ENCODE measurements around the gene CHST4.
"Not testable (repeated sequence)": the region's sequence is repeated elsewhere in the genome, so short reads cannot be mapped to it uniquely, and the experiment has no call there.

The CHST4 gene

GRCh38 chr16:71498031-71498430 is 28.2 kb upstream of the CHST4 start:
- Histone ChIP-seq H3K9ac (ENCODE audit: low read length) (no peak overlapping the region), H3K36me3 (ENCODE audit: control insufficient read depth, low read depth, low read length) (no peaks in the 10 kb centered on the region), H3K9me3 (ENCODE audit: control insufficient read depth, low read depth, low read length) (no peaks in the 10 kb centered on the region), H3K4me3 (ENCODE audit: low read length) (no peak overlapping the region), H3K27me3 (ENCODE audit: control insufficient read depth, insufficient read depth, low read length) (no peaks in the 10 kb centered on the region), H3K27ac (ENCODE audit: low read length) (no peak overlapping the region), H3K4me1 (ENCODE audit: control insufficient read depth, low read depth, low read length) (no peaks in the 10 kb centered on the region)

GRCh38 chr16:71499775-71500364 is 26.4 kb upstream of the CHST4 start:
- no peak overlapping the region for H3K9ac ChIP-seq (ENCODE audit: low read length)
- no peaks in the 10 kb centered on the region for H3K9me3 ChIP-seq (ENCODE audit: control insufficient read depth, low read depth, low read length)
- no peaks in the 10 kb centered on the region for H3K4me1 ChIP-seq (ENCODE audit: control insufficient read depth, low read depth, low read length)
- H3K4me3 ChIP-seq (ENCODE audit: low read length) = no peak overlapping the region
- no peaks in the 10 kb centered on the region for H3K36me3 ChIP-seq (ENCODE audit: control insufficient read depth, low read depth, low read length)
- H3K27ac ChIP-seq (ENCODE audit: low read length) = no peak overlapping the region
- no peaks in the 10 kb centered on the region for H3K27me3 ChIP-seq (ENCODE audit: control insufficient read depth, insufficient read depth, low read length)

GRCh38 chr16:71500964-71501363 is 25.3 kb upstream of the CHST4 start:
- no peaks in the 10 kb centered on the region for H3K27me3 ChIP-seq (ENCODE audit: control insufficient read depth, insufficient read depth, low read length)
- H3K9me3 ChIP-seq (ENCODE audit: control insufficient read depth, low read depth, low read length) = no peaks in the 10 kb centered on the region
- H3K9ac ChIP-seq (ENCODE audit: low read length) = no peak overlapping the region
- no peaks in the 10 kb centered on the region for H3K4me1 ChIP-seq (ENCODE audit: control insufficient read depth, low read depth, low read length)
- no peak overlapping the region for H3K27ac ChIP-seq (ENCODE audit: low read length)
- no peaks in the 10 kb centered on the region for H3K36me3 ChIP-seq (ENCODE audit: control insufficient read depth, low read depth, low read length)
- H3K4me3 ChIP-seq (ENCODE audit: low read length) = no peak overlapping the region

- H3K9me3 ChIP-seq (ENCODE audit: control insufficient read depth, low read depth, low read length) = no peaks in the 10 kb centered on the region
- no peak overlapping the region for H3K4me3 ChIP-seq (ENCODE audit: low read length)
- no peaks in the 10 kb centered on the region for H3K27me3 ChIP-seq (ENCODE audit: control insufficient read depth, insufficient read depth, low read length)
- no peaks in the 10 kb centered on the region for H3K36me3 ChIP-seq (ENCODE audit: control insufficient read depth, low read depth, low read length)
- H3K9ac ChIP-seq (ENCODE audit: low read length) = no peak overlapping the region
- H3K4me1 ChIP-seq (ENCODE audit: control insufficient read depth, low read depth, low read length) = no peaks in the 10 kb centered on the region
- no peak overlapping the region for H3K27ac ChIP-seq (ENCODE audit: low read length)
Measured at GRCh38 chr16:71501547-71501946, 24.7 kb upstream of the CHST4 start.

- not testable (repeated sequence) for H3K9me3 ChIP-seq (ENCODE audit: control insufficient read depth, low read depth, low read length); H3K27ac ChIP-seq (ENCODE audit: low read length); H3K4me3 ChIP-seq (ENCODE audit: low read length); H3K27me3 ChIP-seq (ENCODE audit: control insufficient read depth, insufficient read depth, low read length); H3K9ac ChIP-seq (ENCODE audit: low read length); H3K4me1 ChIP-seq (ENCODE audit: control insufficient read depth, low read depth, low read length); H3K36me3 ChIP-seq (ENCODE audit: control insufficient read depth, low read depth, low read length)
Measured at GRCh38 chr16:71504051-71504450, 22.2 kb upstream of the CHST4 start.

GRCh38 chr16:71504901-71505300 is 21.3 kb upstream of the CHST4 start:
- Histone ChIP-seq H3K4me3 (ENCODE audit: low read length) (no peak overlapping the region), H3K9me3 (ENCODE audit: control insufficient read depth, low read depth, low read length) (no peaks in the 10 kb centered on the region), H3K27ac (ENCODE audit: low read length) (no peak overlapping the region), H3K9ac (ENCODE audit: low read length) (no peak overlapping the region), H3K27me3 (ENCODE audit: control insufficient read depth, insufficient read depth, low read length) (no peaks in the 10 kb centered on the region), H3K36me3 (ENCODE audit: control insufficient read depth, low read depth, low read length) (no peaks in the 10 kb centered on the region), H3K4me1 (ENCODE audit: control insufficient read depth, low read depth, low read length) (no peaks in the 10 kb centered on the region)

- Histone ChIP-seq H3K27me3 (ENCODE audit: control insufficient read depth, insufficient read depth, low read length) (no peaks in the 10 kb centered on the region), H3K27ac (ENCODE audit: low read length) (no peak overlapping the region), H3K4me3 (ENCODE audit: low read length) (no peak overlapping the region), H3K9ac (ENCODE audit: low read length) (no peak overlapping the region), H3K4me1 (ENCODE audit: control insufficient read depth, low read depth, low read length) (no peaks in the 10 kb centered on the region), H3K9me3 (ENCODE audit: control insufficient read depth, low read depth, low read length) (no peaks in the 10 kb centered on the region), H3K36me3 (ENCODE audit: control insufficient read depth, low read depth, low read length) (no peaks in the 10 kb centered on the region)
Measured at GRCh38 chr16:71507061-71507460, 19.2 kb upstream of the CHST4 start.

GRCh38 chr16:71513302-71513701 is 12.9 kb upstream of the CHST4 start:
- Histone ChIP-seq H3K4me1 (ENCODE audit: control insufficient read depth, low read depth, low read length) (no peaks in the 10 kb centered on the region), H3K27me3 (ENCODE audit: control insufficient read depth, insufficient read depth, low read length) (no peaks in the 10 kb centered on the region), H3K9me3 (ENCODE audit: control insufficient read depth, low read depth, low read length) (no peaks in the 10 kb centered on the region), H3K36me3 (ENCODE audit: control insufficient read depth, low read depth, low read length) (no peaks in the 10 kb centered on the region), H3K9ac (ENCODE audit: low read length) (no peak overlapping the region), H3K4me3 (ENCODE audit: low read length) (no peak overlapping the region), H3K27ac (ENCODE audit: low read length) (no peak overlapping the region)

GRCh38 chr16:71514476-71514875 is 11.8 kb upstream of the CHST4 start:
- Histone ChIP-seq H3K9ac (ENCODE audit: low read length) (no peak overlapping the region), H3K4me3 (ENCODE audit: low read length) (no peak overlapping the region), H3K36me3 (ENCODE audit: control insufficient read depth, low read depth, low read length) (no peaks in the 10 kb centered on the region), H3K4me1 (ENCODE audit: control insufficient read depth, low read depth, low read length) (no peaks in the 10 kb centered on the region), H3K27me3 (ENCODE audit: control insufficient read depth, insufficient read depth, low read length) (no peaks in the 10 kb centered on the region), H3K27ac (ENCODE audit: low read length) (no peak overlapping the region), H3K9me3 (ENCODE audit: control insufficient read depth, low read depth, low read length) (no peaks in the 10 kb centered on the region)

GRCh38 chr16:71515026-71515425 is 11.2 kb upstream of the CHST4 start:
- no peaks in the 10 kb centered on the region for H3K9me3 ChIP-seq (ENCODE audit: control insufficient read depth, low read depth, low read length)
- H3K4me1 ChIP-seq (ENCODE audit: control insufficient read depth, low read depth, low read length) = no peaks in the 10 kb centered on the region
- no peaks in the 10 kb centered on the region for H3K36me3 ChIP-seq (ENCODE audit: control insufficient read depth, low read depth, low read length)
- no peak overlapping the region for H3K9ac ChIP-seq (ENCODE audit: low read length)
- H3K27me3 ChIP-seq (ENCODE audit: control insufficient read depth, insufficient read depth, low read length) = no peaks in the 10 kb centered on the region
- H3K4me3 ChIP-seq (ENCODE audit: low read length) = no peak overlapping the region
- no peak overlapping the region for H3K27ac ChIP-seq (ENCODE audit: low read length)

- no peaks in the 10 kb centered on the region for H3K27me3 ChIP-seq (ENCODE audit: control insufficient read depth, insufficient read depth, low read length)
Measured at GRCh38 chr16:71520550-71520949, 5.7 kb upstream of the CHST4 start.

GRCh38 chr16:71524566-71525553 is 1.4 kb upstream of the CHST4 start:
- Histone ChIP-seq H3K4me3 (ENCODE audit: low read length) (peak overlapping the region; percentile 61), H3K4me1 (ENCODE audit: control insufficient read depth, low read depth, low read length) (peaks cover 28% of the 10 kb centered on the region), H3K9me3 (ENCODE audit: control insufficient read depth, low read depth, low read length) (no peaks in the 10 kb centered on the region), H3K27ac (ENCODE audit: low read length) (no peak overlapping the region), H3K9ac (ENCODE audit: low read length) (no peak overlapping the region), H3K27me3 (ENCODE audit: control insufficient read depth, insufficient read depth, low read length) (no peaks in the 10 kb centered on the region), H3K36me3 (ENCODE audit: control insufficient read depth, low read depth, low read length) (no peaks in the 10 kb centered on the region)

More at GRCh38 chr16:71520550-71520949, 5.7 kb upstream of the CHST4 start:
- Histone ChIP-seq H3K9ac (ENCODE audit: low read length) (no peak overlapping the region), H3K36me3 (ENCODE audit: control insufficient read depth, low read depth, low read length) (no peaks in the 10 kb centered on the region), H3K4me1 (ENCODE audit: control insufficient read depth, low read depth, low read length) (peaks cover 13% of the 10 kb centered on the region), H3K27ac (ENCODE audit: low read length) (no peak overlapping the region), H3K4me3 (ENCODE audit: low read length) (no peak overlapping the region), H3K9me3 (ENCODE audit: control insufficient read depth, low read depth, low read length) (no peaks in the 10 kb centered on the region)
